Neural crest cell (in vitro differentiated cells): ENCODE results near the gene NPAT. TPM values are rescaled to one million over a fixed set of nuclear protein-coding genes. Genes with fewer than 3 reads are reported as not detected.

Experiments used
- DNase-seq: peaks from one replicate; pipeline ENCODE4 v3.0.0; 2021; ENCODE audit warnings: low read depth, mixed read lengths, low spot score
- H3K27ac Mint-ChIP-seq: one replicate; pipeline ENCODE4 v1.8.0; 2021; ENCODE audit warnings: mild to moderate bottlenecking, mixed read lengths; ENCODE audit not compliant: unreplicated experiment
- H3K27me3 Mint-ChIP-seq: 2 replicates; pipeline ENCODE4 v1.8.0; 2021; ENCODE audit warnings: low read depth, mild to moderate bottlenecking, mixed read lengths
- H3K36me3 Mint-ChIP-seq: 2 replicates; pipeline ENCODE4 v1.8.0; 2021; ENCODE audit warnings: low read depth, mild to moderate bottlenecking, mixed read lengths
- H3K4me1 Mint-ChIP-seq: 2 replicates; pipeline ENCODE4 v1.8.0; 2021; ENCODE audit warnings: mixed read lengths
- H3K4me3 Mint-ChIP-seq: one replicate; pipeline ENCODE4 v1.8.0; 2021; ENCODE audit warnings: mild to moderate bottlenecking, mixed read lengths
- H3K9me3 Mint-ChIP-seq: 2 replicates; pipeline ENCODE4 v1.8.0; 2021; ENCODE audit warnings: mixed read lengths
- total RNA-seq: library from RNA; stranded (reverse); gene quantifications from 2 replicates; pipeline ENCODE4 v1.2.1, GENCODE V29; 2021
- TF ChIP-seq, protein P1 (sequence below): fragments of 200-600 bp; sonication (generic); conservative IDR thresholded peaks from 2 replicates; pipeline ENCODE4 v1.5.0; 2021; ENCODE audit warnings: antibody characterized with exemption, mild to moderate bottlenecking

Gene NPAT
- total RNA-seq, 1 donor from 2014 or later: 14.5 TPM

DNA sequence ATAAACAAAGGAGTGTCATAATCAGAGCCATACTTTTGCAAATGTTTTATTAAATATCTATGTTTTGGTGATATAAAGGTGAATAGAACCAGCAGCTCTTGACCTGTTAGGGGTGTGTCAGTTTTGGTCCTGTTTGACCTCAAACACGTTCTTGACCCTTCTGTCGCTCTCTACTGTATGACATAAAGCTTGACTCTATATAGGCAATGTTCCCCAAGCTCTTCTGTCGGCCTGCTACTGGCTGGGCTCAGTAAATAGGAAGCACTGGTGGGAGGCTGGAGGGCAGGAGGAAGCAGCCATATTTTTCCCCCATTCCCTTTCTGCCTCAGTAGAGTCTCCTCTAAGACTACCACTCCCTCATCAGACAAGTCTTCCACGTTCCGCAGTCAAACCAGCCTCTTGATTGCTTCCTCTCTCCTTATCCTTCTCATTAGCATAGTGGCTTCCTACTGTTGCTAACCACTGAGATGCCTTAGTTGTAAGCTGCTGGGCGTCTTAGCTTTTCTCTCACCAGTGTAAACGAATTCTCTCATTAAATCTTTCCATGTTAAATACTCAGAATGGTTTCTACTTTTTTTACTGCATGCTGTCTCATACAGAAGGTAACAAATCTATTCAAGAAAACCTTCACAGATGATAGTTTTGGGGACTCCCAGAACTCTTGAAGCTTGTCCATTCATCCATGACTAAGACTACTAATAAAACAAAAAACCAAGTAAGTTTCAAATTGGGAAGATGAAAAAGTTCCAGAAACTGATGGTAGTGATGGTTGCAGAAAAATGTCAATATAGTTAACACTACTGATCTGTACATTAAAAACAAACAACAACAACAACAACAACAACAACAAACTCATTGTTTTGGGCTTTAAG, 3.3 kb downstream of the NPAT start:
- Mint-ChIP-seq H3K27ac (no peak overlapping the region), H3K36me3 (no peaks in the 10 kb centered on the region), H3K4me3 (no peak overlapping the region), H3K9me3 (no peaks in the 10 kb centered on the region), H3K4me1 (peaks cover 22% of the 10 kb centered on the region), H3K27me3 (no peaks in the 10 kb centered on the region)
- no peak for DNase-seq
- TF ChIP-seq, protein P1, sequence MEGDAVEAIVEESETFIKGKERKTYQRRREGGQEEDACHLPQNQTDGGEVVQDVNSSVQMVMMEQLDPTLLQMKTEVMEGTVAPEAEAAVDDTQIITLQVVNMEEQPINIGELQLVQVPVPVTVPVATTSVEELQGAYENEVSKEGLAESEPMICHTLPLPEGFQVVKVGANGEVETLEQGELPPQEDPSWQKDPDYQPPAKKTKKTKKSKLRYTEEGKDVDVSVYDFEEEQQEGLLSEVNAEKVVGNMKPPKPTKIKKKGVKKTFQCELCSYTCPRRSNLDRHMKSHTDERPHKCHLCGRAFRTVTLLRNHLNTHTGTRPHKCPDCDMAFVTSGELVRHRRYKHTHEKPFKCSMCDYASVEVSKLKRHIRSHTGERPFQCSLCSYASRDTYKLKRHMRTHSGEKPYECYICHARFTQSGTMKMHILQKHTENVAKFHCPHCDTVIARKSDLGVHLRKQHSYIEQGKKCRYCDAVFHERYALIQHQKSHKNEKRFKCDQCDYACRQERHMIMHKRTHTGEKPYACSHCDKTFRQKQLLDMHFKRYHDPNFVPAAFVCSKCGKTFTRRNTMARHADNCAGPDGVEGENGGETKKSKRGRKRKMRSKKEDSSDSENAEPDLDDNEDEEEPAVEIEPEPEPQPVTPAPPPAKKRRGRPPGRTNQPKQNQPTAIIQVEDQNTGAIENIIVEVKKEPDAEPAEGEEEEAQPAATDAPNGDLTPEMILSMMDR: no peak

DNA sequence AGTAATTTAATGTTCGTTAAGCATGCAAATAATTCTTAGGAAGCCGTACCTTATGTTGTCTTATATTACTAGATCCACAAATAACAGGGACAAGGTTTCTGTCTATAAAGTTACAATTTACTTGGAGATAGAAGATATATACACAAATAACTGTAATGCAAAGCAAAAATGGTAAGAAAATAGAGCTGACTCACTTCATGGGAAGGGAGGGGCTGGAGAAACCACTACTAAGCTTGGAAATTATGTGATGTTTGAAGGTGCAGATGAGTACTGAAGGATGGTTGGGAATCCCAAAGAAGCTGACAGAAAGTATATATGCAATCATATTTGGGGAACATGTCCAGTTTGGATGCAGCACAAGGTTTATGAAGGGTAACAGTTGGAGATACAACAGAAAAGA, 4.0 kb downstream of the NPAT start:
- TF ChIP-seq, protein P1: no peak
- Mint-ChIP-seq H3K27me3 (no peaks in the 10 kb centered on the region), H3K9me3 (no peaks in the 10 kb centered on the region), H3K4me3 (peak overlapping the region; percentile 26), H3K36me3 (no peaks in the 10 kb centered on the region), H3K4me1 (peaks cover 22% of the 10 kb centered on the region), H3K27ac (no peak overlapping the region)
- DNase-seq: no peak

DNA sequence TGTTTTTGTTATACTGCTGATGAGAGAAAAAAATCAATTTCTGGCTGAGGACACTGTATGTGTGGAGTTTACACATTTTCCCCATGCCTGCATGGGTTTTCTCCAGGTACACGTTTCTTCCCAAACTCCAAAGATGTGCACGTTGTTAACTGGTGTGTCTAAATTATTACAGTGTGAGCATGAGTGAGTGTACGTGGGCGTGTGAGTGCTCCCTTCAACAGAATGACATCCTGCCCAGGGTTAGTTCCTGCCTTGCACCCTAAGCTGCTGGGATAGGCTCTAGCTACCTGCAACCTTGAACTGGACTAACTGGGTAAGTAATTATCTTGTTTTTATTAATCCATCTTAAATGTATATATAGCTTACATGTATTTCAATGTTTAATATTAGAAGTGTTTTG, 5.5 kb downstream of the NPAT start:
- TF ChIP-seq, protein P1: no peak
- Mint-ChIP-seq H3K9me3 (no peaks in the 10 kb centered on the region), H3K36me3 (no peaks in the 10 kb centered on the region), H3K4me1 (peaks cover 22% of the 10 kb centered on the region), H3K4me3 (no peak overlapping the region), H3K27ac (no peak overlapping the region), H3K27me3 (no peaks in the 10 kb centered on the region)
- DNase-seq: no peak

DNA sequence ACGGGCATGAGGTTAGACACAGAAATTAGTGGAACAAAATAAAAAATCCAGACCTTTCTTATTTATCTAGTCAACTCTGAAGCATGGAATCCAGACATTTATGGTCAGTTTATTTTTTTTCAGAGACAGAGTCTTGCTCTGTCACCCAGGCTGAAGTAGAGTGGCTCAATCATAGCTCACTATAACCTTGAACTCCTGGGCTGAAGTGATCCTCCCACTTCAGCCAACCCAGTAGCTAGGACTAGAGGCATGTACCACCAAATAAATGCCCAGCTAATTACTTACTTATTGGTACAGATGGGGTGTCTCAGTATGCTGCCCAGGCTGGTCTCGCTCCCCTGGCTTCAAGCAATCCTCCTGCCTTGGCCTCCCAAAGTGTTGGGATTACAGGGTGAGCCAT, 8.7 kb downstream of the NPAT start:
- H3K4me3 Mint-ChIP-seq: no peak overlapping the region
- DNase-seq: no peak
- TF ChIP-seq, protein P1: no peak
- H3K27ac Mint-ChIP-seq: no peak overlapping the region
- H3K27me3 Mint-ChIP-seq: no peaks in the 10 kb centered on the region
- H3K4me1 Mint-ChIP-seq: no peaks in the 10 kb centered on the region
- no peaks in the 10 kb centered on the region for H3K9me3 Mint-ChIP-seq
- peaks cover 10% of the 10 kb centered on the region for H3K36me3 Mint-ChIP-seq

DNA sequence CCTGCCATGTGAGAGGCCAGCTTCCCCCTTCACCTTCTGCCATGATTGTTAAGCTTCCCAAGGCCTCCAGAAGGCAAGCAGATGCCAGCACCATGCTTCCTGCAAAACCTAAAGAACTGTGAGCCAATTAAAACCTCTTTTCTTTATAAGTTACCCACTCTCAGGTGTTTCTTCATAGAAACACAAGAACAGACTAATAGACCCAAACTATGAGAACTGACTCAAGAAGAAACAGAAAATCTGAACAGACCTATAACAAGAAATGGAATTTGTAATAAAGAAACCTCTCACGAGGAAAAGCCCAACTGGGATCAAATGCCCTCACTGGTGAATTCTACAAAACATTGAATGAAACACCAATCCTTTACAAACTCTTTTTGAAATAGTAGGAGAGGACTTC, 12.0 kb downstream of the NPAT start:
- no peak for DNase-seq
- no peaks in the 10 kb centered on the region for H3K4me1 Mint-ChIP-seq
- no peaks in the 10 kb centered on the region for H3K27me3 Mint-ChIP-seq
- no peak overlapping the region for H3K4me3 Mint-ChIP-seq
- peaks cover 3% of the 10 kb centered on the region for H3K9me3 Mint-ChIP-seq
- TF ChIP-seq, protein P1: no peak
- no peak overlapping the region for H3K27ac Mint-ChIP-seq
- peaks cover 23% of the 10 kb centered on the region for H3K36me3 Mint-ChIP-seq
